GM21576 (cell line): Measurements from ENCODE around the gene SCLY.

ENCODE experiments used
- ATAC-seq: cut with Tn5 transposase; IDR thresholded peaks from one replicate; pipeline ENCODE4 v1.9.1; 2021; ENCODE audit warnings: mild to moderate bottlenecking, moderate library complexity; ENCODE audit not compliant: unreplicated experiment

The SCLY gene

GRCh38 chr2:238097201-238097987, 36.6 kb downstream of the SCLY start:
- ATAC-seq, result no peak

- ATAC-seq, result peak; percentile 87
Observed at GRCh38 chr2:238097988-238098871, 37.4 kb downstream of the SCLY start.

- no peak for ATAC-seq
Observed at GRCh38 chr2:238098901-238099713, 38.3 kb downstream of the SCLY start.

GRCh38 chr2:238099714-238100048, 38.9 kb downstream of the SCLY start:
- no peak for ATAC-seq

GRCh38 chr2:238100049-238100820, 39.4 kb downstream of the SCLY start, which contains the start of gene ESPNL:
Gene ESPNL (plus strand): TSS chr2:238100340. CDS start chr2:238100420, 80 bp downstream.
- ATAC-seq, result no peak

GRCh38 chr2:238100821-238101771, 40.3 kb downstream of the SCLY start:
- no peak for ATAC-seq

GRCh38 chr2:238101891-238102841, 41.4 kb downstream of the SCLY start:
- ATAC-seq, result no peak

GRCh38 chr2:238102865-238103264, 42.1 kb downstream of the SCLY start:
- ATAC-seq, result no peak

GRCh38 chr2:238103465-238104225, 42.8 kb downstream of the SCLY start:
- ATAC-seq, result no peak

- no peak for ATAC-seq
Observed at GRCh38 chr2:238104226-238104690, 43.5 kb downstream of the SCLY start.

GRCh38 chr2:238104691-238105371, 44.0 kb downstream of the SCLY start:
- no peak for ATAC-seq

GRCh38 chr2:238105506-238106338, 44.9 kb downstream of the SCLY start:
- ATAC-seq, result no peak

GRCh38 chr2:238106339-238106697, 45.5 kb downstream of the SCLY start:
- ATAC-seq, result no peak

- ATAC-seq, result peak; percentile 9
Observed at GRCh38 chr2:238106698-238107524, 46.1 kb downstream of the SCLY start.
